Parathyroid adenoma (tissue), 2 donors: ENCODE data around the gene USP24.

Source experiments
- H2AFZ ChIP-seq: fragments of 300-600 bp; sonication (generic); one replicate; pipeline ENCODE4 v1.7.0; 2017; ENCODE audit warnings: antibody characterized with exemption, mild to moderate bottlenecking
- H3K27ac ChIP-seq: fragments of 300-600 bp; sonication (generic); one replicate; pipeline ENCODE4 v1.7.0; 2017
- H3K27me3 ChIP-seq: fragments of 300-600 bp; sonication (generic); one replicate; pipeline ENCODE4 v1.7.0; 2017; ENCODE audit warnings: low read length; ENCODE audit not compliant: control insufficient read depth, insufficient read depth
- H3K36me3 ChIP-seq: fragments of 300-600 bp; sonication (generic); one replicate; pipeline ENCODE4 v1.7.0; 2017; ENCODE audit warnings: low read length; ENCODE audit not compliant: control insufficient read depth, insufficient read depth
- H3K4me1 ChIP-seq: fragments of 300-600 bp; sonication (generic); one replicate; pipeline ENCODE4 v1.7.0; 2017; ENCODE audit warnings: control low read depth
- H3K4me2 ChIP-seq: fragments of 300-600 bp; sonication (generic); one replicate; pipeline ENCODE4 v1.7.0; 2017; ENCODE audit warnings: low read length
- H3K4me3 ChIP-seq: fragments of 300-600 bp; sonication (generic); one replicate; pipeline ENCODE4 v1.7.0; 2017; ENCODE audit warnings: low read depth, low read length
- H3K79me2 ChIP-seq: fragments of 300-600 bp; sonication (generic); one replicate; pipeline ENCODE4 v1.7.0; 2017; ENCODE audit warnings: control low read depth
- H3K9ac ChIP-seq: fragments of 300-600 bp; sonication (generic); one replicate; pipeline ENCODE4 v1.7.0; 2017; ENCODE audit warnings: mild to moderate bottlenecking
- H3K9me3 ChIP-seq: fragments of 300-600 bp; sonication (generic); one replicate; pipeline ENCODE4 v1.7.0; 2017; ENCODE audit warnings: low read length; ENCODE audit not compliant: control insufficient read depth
- TF ChIP-seq, protein P1 (sequence below): fragments of 300-600 bp; sonication (generic); IDR thresholded peaks from one replicate; pipeline ENCODE4 v1.7.0; 2017; ENCODE audit warnings: antibody characterized with exemption, mild to moderate bottlenecking
- donor health status: primary hyperparathyroidism.

The USP24 gene

DNA sequence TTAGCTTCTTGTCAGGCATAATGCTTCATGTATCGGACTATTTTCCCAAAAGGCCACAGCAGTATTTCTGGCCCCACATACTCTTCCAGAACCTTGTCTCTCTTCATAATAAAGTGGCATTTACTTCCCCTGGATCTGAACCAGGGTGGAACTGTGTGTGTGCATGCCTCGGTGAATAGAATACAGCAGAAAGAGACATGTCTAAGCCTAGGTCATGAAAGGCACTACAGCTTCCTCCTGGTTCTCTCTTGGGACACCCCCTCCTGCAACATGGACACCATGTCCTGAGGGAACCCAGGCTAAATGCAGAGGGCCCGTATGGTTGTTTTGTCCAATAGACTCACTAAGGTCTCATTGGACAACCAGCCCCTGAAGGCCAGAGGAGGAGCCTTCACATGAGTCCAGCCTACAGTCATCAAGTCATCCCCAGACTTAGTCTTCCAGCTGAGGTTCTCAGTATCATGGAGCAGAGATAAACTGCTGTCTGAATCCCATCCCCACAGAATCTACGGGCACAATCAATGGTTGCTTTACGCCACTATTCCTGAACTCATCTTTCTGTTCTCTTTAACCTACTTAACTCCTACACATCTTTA, 35.0 kb downstream of the USP24 start:
- Histone ChIP-seq H3K9ac (no peak overlapping the region), H3K27me3 (no peaks in the 10 kb centered on the region), H3K4me1 (no peaks in the 10 kb centered on the region), H2AFZ (no peak overlapping the region), H3K4me2 (no peak overlapping the region), H3K79me2 (peaks cover 21% of the 10 kb centered on the region), H3K4me3 (no peak overlapping the region), H3K9me3 (no peaks in the 10 kb centered on the region), H3K27ac (no peak overlapping the region), H3K36me3 (no peaks in the 10 kb centered on the region)
- TF ChIP-seq, protein P1, sequence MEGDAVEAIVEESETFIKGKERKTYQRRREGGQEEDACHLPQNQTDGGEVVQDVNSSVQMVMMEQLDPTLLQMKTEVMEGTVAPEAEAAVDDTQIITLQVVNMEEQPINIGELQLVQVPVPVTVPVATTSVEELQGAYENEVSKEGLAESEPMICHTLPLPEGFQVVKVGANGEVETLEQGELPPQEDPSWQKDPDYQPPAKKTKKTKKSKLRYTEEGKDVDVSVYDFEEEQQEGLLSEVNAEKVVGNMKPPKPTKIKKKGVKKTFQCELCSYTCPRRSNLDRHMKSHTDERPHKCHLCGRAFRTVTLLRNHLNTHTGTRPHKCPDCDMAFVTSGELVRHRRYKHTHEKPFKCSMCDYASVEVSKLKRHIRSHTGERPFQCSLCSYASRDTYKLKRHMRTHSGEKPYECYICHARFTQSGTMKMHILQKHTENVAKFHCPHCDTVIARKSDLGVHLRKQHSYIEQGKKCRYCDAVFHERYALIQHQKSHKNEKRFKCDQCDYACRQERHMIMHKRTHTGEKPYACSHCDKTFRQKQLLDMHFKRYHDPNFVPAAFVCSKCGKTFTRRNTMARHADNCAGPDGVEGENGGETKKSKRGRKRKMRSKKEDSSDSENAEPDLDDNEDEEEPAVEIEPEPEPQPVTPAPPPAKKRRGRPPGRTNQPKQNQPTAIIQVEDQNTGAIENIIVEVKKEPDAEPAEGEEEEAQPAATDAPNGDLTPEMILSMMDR, result no peak

DNA sequence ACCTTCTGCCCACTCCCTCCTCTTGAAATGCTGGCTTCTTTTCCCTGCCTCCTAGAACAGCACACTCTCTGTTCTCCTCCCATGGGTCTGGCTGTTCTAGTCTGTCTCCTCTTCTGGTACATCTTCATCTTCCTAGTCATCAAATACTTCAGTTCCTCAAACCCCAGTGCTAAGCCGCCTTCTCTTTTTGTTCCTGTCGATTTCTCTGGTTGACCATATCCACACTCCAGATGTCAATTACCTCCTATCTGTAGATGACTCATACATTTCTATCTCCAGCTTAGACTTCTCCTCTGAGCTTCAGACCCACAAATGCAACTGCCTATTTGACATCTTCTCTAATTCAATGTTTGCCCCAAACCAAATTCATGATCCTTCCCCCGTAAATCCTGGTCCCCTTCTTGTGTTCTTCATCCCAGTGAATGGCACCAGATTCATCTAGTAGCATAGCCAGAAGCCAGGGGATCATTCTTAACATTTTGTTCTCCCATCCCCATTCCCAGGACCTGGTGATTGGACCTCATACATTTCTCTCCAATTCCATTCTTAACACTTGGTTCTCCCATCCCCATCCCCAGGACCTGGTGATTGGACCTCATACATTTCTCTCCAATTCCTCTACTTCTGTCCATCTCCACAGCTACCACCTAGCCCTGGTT, 35.9 kb downstream of the USP24 start:
- no peaks in the 10 kb centered on the region for H3K9me3 ChIP-seq
- TF ChIP-seq, protein P1, result no peak
- H3K36me3 ChIP-seq, result no peaks in the 10 kb centered on the region
- H3K27me3 ChIP-seq, result no peaks in the 10 kb centered on the region
- no peak overlapping the region for H2AFZ ChIP-seq
- no peak overlapping the region for H3K4me3 ChIP-seq
- H3K4me1 ChIP-seq, result no peaks in the 10 kb centered on the region
- no peak overlapping the region for H3K4me2 ChIP-seq
- peaks cover 17% of the 10 kb centered on the region for H3K79me2 ChIP-seq
- no peak overlapping the region for H3K27ac ChIP-seq
- H3K9ac ChIP-seq, result no peak overlapping the region

DNA sequence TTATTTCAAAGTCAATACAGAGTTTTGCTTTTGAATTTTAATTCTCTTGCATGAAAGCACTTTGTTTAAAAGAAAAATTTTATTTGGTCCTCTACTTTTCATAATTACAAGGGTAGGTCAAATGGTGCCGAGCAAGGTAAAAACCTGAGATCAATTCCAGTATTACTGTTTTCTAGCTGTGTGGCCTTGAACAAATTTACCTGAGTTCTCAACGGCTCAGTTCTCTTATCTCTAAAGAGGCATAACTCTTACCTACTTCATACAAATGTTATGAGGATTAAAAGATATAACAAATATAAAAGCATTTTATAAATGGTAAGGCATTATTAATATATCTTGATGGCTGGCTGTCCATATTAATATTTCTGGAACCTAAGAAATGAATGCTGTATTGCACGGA, 42.5 kb downstream of the USP24 start:
- no peak overlapping the region for H2AFZ ChIP-seq
- no peak overlapping the region for H3K4me2 ChIP-seq
- no peak overlapping the region for H3K9ac ChIP-seq
- H3K79me2 ChIP-seq, result no peaks in the 10 kb centered on the region
- no peaks in the 10 kb centered on the region for H3K27me3 ChIP-seq
- no peaks in the 10 kb centered on the region for H3K9me3 ChIP-seq
- H3K4me1 ChIP-seq, result no peaks in the 10 kb centered on the region
- H3K4me3 ChIP-seq, result no peak overlapping the region
- H3K36me3 ChIP-seq, result no peaks in the 10 kb centered on the region
- H3K27ac ChIP-seq, result no peak overlapping the region
- TF ChIP-seq, protein P1, result no peak

DNA sequence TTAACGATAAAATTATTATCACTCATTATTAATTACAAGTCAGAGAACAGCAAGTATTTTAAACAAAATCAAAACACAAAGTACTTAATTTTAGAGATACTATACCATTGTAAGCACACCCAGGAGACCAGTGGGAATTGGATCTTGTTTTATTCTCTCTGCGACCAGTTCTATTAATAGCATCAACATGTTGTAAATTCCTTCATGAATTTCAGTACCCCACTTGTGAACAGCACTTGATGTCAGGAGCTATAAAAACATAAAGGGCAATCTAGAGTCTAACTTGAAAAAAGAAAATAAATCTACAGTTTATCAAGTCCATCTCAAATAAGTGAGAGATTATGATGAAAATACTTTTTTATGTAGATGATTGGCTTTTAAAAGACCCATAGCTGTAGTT, 42.9 kb downstream of the USP24 start:
- Histone ChIP-seq H3K4me1 (no peaks in the 10 kb centered on the region), H3K27me3 (no peaks in the 10 kb centered on the region), H3K9ac (no peak overlapping the region), H3K4me3 (no peak overlapping the region), H3K9me3 (no peaks in the 10 kb centered on the region), H3K79me2 (no peaks in the 10 kb centered on the region), H2AFZ (no peak overlapping the region), H3K36me3 (no peaks in the 10 kb centered on the region), H3K4me2 (no peak overlapping the region), H3K27ac (no peak overlapping the region)
- TF ChIP-seq, protein P1, result no peak

DNA sequence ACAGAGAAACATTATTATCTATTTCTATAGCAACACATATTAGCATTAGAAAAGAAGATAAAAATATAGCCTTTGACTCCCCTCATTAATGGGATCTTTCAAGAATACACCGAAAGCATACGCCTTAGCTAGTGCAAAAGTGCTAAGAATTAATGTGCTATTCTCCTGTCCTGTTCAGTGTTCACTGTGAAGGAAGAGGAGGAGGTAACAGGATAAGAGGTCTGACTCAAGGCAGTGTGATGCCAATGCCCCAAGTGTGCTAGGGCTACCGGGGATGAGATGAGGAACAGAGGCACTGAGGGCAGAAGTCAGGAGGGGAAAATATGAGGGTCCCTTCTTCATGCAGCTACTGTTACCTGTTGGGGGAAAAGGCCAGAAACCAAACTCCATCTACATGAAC, 43.5 kb downstream of the USP24 start:
- Histone ChIP-seq H3K36me3 (no peaks in the 10 kb centered on the region), H3K27ac (no peak overlapping the region), H3K79me2 (no peaks in the 10 kb centered on the region), H3K4me2 (no peak overlapping the region), H3K4me1 (no peaks in the 10 kb centered on the region), H3K4me3 (no peak overlapping the region), H3K9me3 (no peaks in the 10 kb centered on the region), H3K27me3 (no peaks in the 10 kb centered on the region), H3K9ac (no peak overlapping the region), H2AFZ (no peak overlapping the region)
- TF ChIP-seq, protein P1, result no peak
